ENCODE measurements around the gene SFTA2. TPM values are rescaled to one million over a fixed set of nuclear protein-coding genes. Genes with fewer than 3 reads are reported as not detected.

SFTA2 gene
- total RNA-seq, 1 donor from 2014 or later: not detected

DNA sequence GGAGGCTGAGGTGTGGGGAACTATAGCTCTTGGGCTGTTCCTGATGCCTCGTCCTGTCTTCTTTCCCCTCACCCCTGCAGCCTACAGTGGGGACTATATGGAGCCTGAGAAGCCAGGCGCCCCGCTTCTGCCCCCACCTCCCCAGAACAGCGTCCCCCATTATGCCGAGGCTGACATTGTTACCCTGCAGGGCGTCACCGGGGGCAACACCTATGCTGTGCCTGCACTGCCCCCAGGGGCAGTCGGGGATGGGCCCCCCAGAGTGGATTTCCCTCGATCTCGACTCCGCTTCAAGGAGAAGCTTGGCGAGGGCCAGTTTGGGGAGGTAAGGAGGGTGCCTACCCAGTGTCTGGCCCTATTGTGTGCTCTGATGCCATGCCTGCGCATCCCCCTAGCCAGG is 35.4 kb downstream of the SFTA2 start:
- intact Hi-C loops (cut with DNase I): no loop called here
- ATAC-seq: no peak
- no peak for DNase-seq (ENCODE audit: missing footprints)

DNA sequence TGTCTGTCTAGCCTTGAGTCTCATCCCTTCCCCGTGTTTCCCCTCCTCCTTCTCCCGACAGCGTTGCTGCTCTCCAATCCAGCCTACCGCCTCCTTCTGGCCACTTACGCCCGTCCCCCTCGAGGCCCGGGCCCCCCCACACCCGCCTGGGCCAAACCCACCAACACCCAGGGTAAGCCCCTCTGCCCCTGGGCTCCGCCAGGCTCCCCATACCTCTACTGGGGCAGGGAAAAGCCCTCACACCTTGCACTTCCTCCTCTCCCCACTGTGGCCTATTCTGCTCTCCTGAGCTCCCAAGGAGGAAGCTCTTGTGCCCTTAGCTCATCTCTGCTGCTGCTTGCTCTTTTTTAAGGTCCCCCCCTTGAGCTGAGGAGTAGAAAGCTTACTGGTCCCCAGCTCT is 36.6 kb downstream of the SFTA2 start:
- DNase-seq (ENCODE audit: missing footprints): no peak
- no peak for ATAC-seq
- intact Hi-C loops (cut with DNase I): no loop called here

DNA sequence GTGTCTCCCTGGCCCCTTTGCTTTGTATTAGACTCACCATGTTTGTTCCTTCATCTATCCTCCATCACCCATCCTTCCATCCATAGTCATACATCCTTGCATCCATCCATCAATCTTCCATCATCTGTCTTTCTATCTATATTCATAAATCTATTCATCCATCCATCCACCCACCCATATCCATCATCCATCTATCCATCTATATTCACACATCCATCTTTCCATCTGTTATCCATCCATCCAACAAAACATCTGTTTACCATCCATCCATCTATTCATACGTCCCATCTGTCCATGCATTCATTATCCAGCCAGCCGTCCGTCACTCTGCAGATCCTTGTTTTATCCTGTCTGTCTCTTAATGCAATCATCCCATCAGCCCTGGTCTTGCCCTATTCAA is 37.0 kb downstream of the SFTA2 start:
- intact Hi-C loops (cut with DNase I): no loop called here
- DNase-seq (ENCODE audit: missing footprints): no peak
- no peak for ATAC-seq

- no peak for ATAC-seq
- intact Hi-C loops (cut with DNase I): no loop called here
Observed at GRCh38 chr6:30894381-30894780, 37.6 kb downstream of the SFTA2 start.

GRCh38 chr6:30893666-30894065 is 38.3 kb downstream of the SFTA2 start:
- DNase-seq (ENCODE audit: missing footprints): no peak
- ATAC-seq: no peak
- intact Hi-C loops (cut with DNase I): no loop called here

More at GRCh38 chr6:30894381-30894780, 37.6 kb downstream of the SFTA2 start:
- DNase-seq (ENCODE audit: missing footprints): no peak

DNA sequence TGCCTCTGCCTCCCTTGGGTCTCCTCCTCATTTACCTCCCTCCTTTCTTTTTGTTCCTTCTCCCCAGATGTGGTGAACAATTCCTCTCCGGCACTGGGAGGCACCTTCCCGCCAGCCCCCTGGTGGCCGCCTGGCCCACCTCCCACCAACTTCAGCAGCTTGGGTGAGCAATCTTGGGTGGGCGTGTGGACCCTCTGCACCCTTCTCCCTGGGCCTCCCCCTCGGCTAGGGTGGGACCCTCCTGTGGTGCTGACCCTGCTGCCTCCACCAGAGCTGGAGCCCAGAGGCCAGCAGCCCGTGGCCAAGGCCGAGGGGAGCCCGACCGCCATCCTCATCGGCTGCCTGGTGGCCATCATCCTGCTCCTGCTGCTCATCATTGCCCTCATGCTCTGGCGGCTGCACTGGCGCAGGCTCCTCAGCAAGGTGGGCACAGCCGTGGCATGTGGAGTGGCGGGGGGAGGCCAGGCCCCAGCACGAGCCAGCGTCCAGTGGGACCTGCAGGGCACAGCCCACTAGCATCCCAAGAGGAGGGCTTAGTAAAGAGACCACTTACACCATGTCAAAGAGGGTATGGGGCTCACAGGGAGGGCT is 38.9 kb downstream of the SFTA2 start:
- intact Hi-C loops (cut with DNase I): no loop called here
- no peak for ATAC-seq
- DNase-seq (ENCODE audit: missing footprints): no peak

DNA sequence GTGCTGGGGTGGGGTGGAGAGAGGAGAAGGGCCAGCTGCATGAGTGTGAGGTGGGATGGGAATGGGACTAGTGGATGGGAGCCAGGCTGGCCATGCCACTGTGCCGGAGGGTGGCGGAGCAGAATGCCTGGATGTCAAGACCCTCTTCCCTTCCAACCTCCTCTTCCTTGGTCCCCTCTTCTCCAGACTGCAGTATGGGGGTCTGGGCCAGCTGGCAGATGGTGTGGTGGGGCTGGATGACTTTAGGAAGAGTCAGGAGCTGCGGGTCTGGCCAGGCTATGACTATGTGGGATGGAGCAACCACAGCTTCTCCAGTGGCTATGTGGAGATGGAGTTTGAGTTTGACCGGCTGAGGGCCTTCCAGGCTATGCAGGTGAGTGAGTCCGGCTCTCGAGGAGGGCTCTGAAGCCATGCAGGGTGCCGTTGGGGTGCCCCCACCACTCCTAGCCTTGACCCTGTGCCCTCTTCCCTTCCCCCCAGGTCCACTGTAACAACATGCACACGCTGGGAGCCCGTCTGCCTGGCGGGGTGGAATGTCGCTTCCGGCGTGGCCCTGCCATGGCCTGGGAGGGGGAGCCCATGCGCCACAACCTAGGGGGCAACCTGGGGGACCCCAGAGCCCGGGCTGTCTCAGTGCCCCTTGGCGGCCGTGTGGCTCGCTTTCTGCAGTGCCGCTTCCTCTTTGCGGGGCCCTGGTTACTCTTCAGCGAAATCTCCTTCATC is 40.0 kb downstream of the SFTA2 start:
- no peak for DNase-seq (ENCODE audit: missing footprints)
- intact Hi-C loops (cut with DNase I): no loop called here
- no peak for ATAC-seq

GRCh38 chr6:30891450-30891723 is 40.6 kb downstream of the SFTA2 start:
- no peak for DNase-seq (ENCODE audit: missing footprints)
- intact Hi-C loops (cut with DNase I): no loop called here
- ATAC-seq: no peak

- ATAC-seq (no peak), DNase-seq (ENCODE audit: missing footprints) (no peak)
- intact Hi-C loops (cut with DNase I): no loop called here
Observed at GRCh38 chr6:30890646-30891449, 41.1 kb downstream of the SFTA2 start.

GRCh38 chr6:30889921-30890645 is 41.9 kb downstream of the SFTA2 start:
- ATAC-seq: no peak
- DNase-seq (ENCODE audit: missing footprints): no peak
- intact Hi-C loops (cut with DNase I): no loop called here

- intact Hi-C loops (cut with DNase I): no loop called here
- no peak for DNase-seq (ENCODE audit: missing footprints)
- ATAC-seq: no peak
Observed at GRCh38 chr6:30889496-30889885, 42.5 kb downstream of the SFTA2 start.

- intact Hi-C loops (cut with DNase I): no loop called here
- DNase-seq (ENCODE audit: missing footprints) (no peak), ATAC-seq (no peak)
Observed at GRCh38 chr6:30888816-30889495, 43.0 kb downstream of the SFTA2 start.

DNA sequence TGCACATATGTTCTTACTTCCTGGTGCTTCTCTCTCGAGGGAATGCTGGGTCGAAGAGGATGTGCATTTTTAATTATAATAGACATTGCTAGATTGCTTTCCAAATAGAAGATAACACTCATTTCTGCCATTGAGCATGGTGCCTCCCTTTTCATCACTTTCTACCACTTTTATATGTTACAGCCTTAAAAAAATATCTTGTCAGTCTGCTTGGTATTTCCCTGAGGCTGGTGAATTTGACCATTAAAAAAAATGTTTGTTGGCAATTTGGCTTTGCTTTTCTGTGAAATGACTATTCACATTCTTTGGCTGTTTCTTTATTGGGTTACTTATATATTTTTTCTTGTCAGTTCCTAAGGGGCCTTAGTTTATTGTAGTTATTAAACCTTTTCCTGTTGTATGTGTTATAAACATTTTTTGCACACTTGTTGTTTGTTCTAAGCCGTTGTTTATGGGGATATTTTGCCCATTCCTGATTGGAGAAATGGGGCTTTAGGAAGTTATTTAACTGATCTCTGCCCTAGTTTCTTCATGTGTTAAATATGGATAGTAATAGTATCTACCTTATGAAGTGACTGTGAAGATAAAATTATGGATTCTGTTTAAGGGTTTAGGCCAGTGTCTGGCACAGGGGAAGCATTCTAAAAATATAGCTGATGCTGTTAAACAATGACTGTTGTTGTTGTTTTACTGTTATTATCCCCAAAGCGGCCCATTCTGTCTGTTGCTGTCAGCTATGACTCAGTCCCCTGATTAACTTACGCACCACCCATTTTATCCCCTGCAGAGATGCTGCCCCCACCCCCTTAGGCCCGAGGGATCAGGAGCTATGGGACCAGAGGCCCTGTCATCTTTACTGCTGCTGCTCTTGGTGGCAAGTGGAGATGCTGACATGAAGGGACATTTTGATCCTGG is 43.8 kb downstream of the SFTA2 start:
- DNase-seq (ENCODE audit: missing footprints) (no peak), ATAC-seq (no peak)
- intact Hi-C loops (cut with DNase I): no loop called here

GRCh38 chr6:30886897-30887255 is 45.1 kb downstream of the SFTA2 start:
- intact Hi-C loops (cut with DNase I): no loop called here
- DNase-seq (ENCODE audit: missing footprints): no peak
- no peak for ATAC-seq

DNA sequence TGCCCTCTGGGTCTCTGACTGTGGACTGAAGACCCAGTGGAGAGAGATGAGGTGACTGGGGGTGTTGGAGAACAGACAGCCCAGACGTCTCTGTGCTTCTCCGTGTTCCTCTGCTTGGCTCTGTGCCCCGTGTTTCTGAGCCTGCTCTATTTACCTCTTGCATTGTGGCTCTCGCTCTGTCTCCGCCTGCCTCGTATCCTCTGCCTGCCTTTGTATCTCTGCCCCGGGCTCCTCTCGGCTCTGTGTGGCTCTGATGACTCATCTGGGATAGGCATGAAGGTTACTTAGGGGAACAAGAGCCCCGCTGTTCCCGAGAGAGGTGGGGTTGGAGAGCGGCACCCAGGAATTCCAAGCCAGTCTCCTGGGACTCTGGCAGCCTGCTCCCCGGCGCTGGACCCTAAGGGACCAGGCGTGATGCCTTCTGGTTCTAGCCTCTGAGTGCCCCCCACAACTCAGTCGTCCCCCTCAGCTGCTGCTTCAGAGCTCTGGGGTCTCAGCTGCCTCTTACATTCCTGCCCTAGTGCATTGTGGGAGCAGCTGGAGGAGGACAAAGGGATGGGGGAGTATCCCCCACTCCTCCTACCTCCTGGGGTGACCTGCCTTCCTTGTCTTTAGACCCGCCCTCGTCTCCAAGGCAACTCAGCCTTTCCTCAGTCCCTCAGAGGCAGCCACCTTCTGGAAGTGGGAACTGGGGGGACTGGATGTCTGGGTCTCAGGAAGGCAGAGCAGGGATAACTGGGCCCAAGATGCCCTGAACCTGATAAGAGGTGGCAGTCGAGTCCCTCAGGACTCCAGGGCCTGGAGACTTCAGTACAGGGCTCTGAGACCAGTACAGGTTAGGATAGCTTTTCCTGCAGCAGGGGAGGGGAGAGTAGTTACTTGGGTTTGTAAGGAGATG is 45.7 kb downstream of the SFTA2 start:
- ATAC-seq: peak; percentile 9
- intact Hi-C loops (cut with DNase I): no loop called here
- no peak for DNase-seq (ENCODE audit: missing footprints)

- DNase-seq (ENCODE audit: missing footprints) (no peak), ATAC-seq (peak; percentile 8)
- intact Hi-C loops (cut with DNase I): no loop called here
Observed at GRCh38 chr6:30885481-30885998, 46.4 kb downstream of the SFTA2 start.
